ENCODE data around the gene MTFMT.
"Not testable (repeated sequence)": the region's sequence is repeated elsewhere in the genome, so short reads cannot be mapped to it uniquely, and the experiment has no call there.

MTFMT gene

GRCh38 chr15:65060641-65061397 is 31.4 kb upstream of the MTFMT start:
- DNase-seq (ENCODE audit: low read depth), result no peak

- no peak for DNase-seq (ENCODE audit: low read depth)
Observed at GRCh38 chr15:65059931-65060596, 30.6 kb upstream of the MTFMT start.

- DNase-seq (ENCODE audit: low read depth), result no peak
Observed at GRCh38 chr15:65059369-65059750, 29.9 kb upstream of the MTFMT start.

GRCh38 chr15:65058394-65059368 is 29.2 kb upstream of the MTFMT start:
- no peak for DNase-seq (ENCODE audit: low read depth)

DNA sequence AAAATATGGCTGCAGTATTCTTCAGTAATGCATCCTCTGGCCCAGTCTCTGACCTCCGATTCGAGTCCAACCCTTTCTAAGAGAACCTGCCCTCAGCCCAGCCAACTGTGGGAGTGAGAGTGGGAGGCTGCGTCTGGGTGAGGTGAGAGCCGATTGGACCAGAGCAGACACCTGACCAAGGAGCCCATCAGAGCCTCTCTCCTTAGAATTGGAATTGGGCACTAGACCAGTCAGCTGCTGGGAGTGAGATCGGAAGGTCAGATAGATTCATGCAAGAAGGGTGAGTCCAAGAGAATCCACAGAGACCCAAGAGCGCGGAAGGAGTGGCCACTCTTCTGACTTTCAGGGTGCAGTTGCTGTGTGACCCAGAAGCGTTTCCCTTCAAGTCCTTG is 28.1 kb upstream of the MTFMT start:
- DNase-seq (ENCODE audit: low read depth), result no peak

GRCh38 chr15:65056868-65057548 is 27.6 kb upstream of the MTFMT start:
- DNase-seq (ENCODE audit: low read depth), result no peak

DNA sequence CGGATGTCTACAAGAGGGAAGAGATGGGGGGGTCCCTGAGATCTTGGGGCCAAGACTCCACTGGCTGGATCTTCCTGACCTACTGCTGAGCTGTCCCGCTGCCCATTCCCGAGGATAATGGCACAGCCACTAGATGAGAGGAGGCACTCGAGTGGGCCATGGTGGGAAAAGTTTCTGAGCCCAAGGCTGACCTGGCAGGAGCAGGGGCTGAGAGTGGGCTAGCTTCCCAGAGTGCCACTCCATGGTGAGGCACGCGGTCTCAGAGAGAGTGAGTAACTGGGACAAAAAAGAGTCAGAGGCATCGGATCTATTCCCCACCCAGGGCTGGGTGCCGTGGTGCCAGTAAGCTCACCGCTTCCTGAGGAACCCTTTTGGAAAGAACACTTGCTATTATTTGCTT is 26.7 kb upstream of the MTFMT start:
- no peak for DNase-seq (ENCODE audit: low read depth)

DNA sequence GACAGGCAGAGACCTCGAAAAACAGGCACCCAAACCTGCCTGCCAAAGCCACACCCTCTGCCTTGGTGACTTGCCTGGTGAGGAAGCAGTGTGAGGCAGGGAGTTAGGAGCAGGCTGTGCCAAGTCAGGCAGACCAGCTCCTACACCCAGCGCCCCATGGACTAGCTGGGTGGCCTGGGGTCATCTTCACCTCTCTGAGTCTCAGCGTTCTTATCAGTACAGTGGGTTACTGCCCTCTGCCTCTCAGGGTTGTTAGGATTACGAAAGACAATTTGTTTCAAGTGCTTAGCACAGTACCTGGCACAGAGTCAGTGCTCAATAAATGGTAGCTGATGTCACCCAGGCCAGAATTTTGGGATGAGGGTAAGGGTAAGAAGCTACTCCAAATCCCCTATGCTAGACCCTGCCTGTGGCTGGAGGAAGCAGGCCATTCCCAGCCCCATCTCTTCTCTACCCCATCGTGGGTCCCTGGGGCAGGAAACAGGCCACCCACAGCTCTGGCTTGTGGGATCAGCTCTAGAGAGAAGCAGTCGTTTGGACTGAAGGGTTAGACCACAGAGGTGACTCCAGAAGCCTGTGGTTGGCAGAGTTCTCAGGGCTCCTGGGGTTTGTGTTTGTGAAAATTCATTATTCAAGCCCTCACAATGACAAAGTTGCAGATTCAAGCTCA is 25.9 kb upstream of the MTFMT start:
- no peak for DNase-seq (ENCODE audit: low read depth)

GRCh38 chr15:65054333-65055200 is 25.1 kb upstream of the MTFMT start:
- no peak for DNase-seq (ENCODE audit: low read depth)

GRCh38 chr15:65052956-65053355 is 23.5 kb upstream of the MTFMT start:
- DNase-seq (ENCODE audit: low read depth), result no peak

- no peak for DNase-seq (ENCODE audit: low read depth)
Observed at GRCh38 chr15:65051266-65051665, 21.8 kb upstream of the MTFMT start.

- DNase-seq (ENCODE audit: low read depth), result no peak
Observed at GRCh38 chr15:65050270-65050669, 20.8 kb upstream of the MTFMT start.

- DNase-seq (ENCODE audit: low read depth), result peak; percentile 64
Observed at GRCh38 chr15:65049418-65049840, 20.0 kb upstream of the MTFMT start.

GRCh38 chr15:65048241-65048640 is 18.8 kb upstream of the MTFMT start:
- DNase-seq (ENCODE audit: low read depth), result no peak

DNA sequence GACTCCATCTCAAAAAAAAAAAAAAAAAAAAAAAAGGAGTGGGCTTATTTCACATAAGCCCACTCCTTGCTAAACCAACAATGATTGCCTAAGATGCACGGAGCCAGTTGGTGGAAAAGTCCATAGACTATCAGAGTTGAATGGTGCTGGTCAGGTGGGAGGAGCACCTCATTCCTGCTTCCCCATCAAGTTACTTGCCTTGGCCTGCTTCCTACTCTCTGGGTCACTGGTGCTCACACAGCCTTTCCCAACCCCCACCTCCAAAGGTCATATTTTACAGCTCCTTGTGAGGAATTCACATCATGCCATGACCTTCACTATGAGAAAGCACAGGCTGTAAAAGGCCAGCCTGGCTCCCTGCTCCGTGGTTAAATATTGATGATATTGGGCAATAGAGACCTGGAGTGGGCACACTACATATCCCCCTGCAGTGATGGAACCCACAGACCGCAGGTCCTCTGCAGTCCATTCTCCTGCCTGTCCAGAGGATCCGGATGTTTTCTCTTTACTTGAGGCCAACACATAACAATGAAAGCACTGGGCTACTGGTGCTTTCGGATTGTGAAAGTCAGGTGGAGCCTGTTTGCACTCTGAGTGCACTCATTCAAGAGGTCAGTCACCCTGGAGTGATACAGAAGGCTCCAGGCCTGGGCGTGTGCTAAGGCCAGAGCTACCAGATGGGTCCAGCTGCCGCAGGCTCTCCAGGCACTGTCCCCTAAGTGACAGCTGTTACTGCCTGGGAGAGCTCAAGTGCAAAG is 15.5 kb upstream of the MTFMT start, which contains the start of gene SLC51B:
SLC51B (plus strand) TSS at position 664 of the 758 bp plus-strand sequence. CDS start 4,618 bp downstream, outside the sequence.
- no peak for DNase-seq (ENCODE audit: low read depth)

GRCh38 chr15:65044218-65044617 is 14.8 kb upstream of the MTFMT start:
- DNase-seq (ENCODE audit: low read depth), result not testable (repeated sequence)

DNA sequence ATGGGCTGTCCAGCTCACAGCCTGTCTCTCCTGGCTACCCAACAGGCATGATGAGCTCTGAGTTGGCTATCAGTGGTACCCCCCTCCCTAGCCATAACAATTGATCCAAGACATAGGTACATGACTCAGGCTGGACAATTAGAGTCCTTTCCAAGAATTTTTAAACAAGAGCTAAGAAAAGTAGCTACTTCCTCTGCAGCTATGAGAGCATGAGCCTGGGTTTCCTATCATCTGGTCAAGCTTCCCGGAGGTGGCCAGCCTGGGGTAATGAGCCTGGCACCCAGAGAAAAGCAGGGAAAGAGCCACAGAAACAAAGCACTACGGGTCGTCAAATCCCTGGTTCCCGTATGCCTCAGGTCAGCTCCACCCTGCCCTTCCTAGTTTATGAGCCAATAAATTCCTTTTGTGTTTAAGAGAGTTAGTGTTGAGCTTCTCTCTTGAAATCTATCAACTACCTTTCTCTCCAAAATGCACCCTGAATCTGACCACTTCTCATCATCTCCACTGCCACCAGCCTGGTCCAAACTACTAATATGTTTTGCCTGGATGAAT is 13.4 kb upstream of the MTFMT start:
- no peak for DNase-seq (ENCODE audit: low read depth)

DNA sequence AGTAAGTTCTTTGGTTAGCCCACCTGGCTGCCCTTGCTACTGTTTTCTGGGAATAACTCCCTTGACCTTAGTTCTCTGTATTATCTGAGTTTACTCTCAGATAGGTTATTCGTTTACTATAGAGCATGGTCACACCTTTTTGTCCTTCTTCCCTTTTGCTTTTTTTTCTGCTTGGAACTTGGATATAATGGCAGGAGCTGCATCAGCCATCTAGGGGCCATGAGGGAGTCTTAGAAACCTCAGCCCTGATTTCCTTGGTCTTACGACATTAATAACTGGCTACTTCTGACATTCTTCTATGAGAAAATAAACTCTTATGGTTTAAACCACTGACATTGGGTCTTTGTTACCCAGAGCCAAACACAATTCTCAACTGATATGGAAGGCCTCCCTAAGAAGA is 12.3 kb upstream of the MTFMT start:
- DNase-seq (ENCODE audit: low read depth), result no peak

GRCh38 chr15:65040461-65040860 is 11.0 kb upstream of the MTFMT start:
- DNase-seq (ENCODE audit: low read depth), result no peak

All from GM04503 (cell line).